ENCODE measurements around the gene UQCR11. TPM values are rescaled to one million over a fixed set of nuclear protein-coding genes. Genes with fewer than 3 reads are reported as not detected.

UQCR11 gene
- total RNA-seq, 2 experiments from 2014 or later = 86.2 to 187 TPM

DNA sequence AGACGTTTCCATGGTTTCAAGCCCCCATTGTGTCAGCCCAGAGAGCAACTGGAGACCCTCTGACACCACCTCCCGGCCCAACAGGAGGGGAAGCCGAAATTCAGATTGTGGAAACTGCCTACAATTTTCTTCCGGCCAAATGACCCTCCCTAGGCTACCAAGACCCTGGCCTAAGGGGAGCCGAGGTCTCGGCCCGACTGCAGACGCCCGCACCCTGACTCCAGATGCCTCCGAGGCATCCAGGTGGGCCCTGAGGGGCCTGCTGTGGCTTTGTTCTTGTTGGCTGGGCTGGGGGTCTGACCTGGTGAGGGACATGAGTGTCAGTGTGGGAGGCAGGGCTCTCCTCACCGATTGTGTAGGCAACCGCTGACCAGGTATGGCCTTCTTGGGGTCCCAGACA is 46.7 kb downstream of the UQCR11 start:
- intact Hi-C loops (cut with micrococcal nuclease; ENCODE audit: unreplicated experiment) = no loop called here
- Histone ChIP-seq H3K79me2 (ENCODE audit: insufficient read depth, low read depth, low read length) (no peaks in the 10 kb centered on the region), H3K9me3 (ENCODE audit: low read length) (no peaks in the 10 kb centered on the region), H2AFZ (ENCODE audit: low read length) (no peak overlapping the region), H3K4me3 (ENCODE audit: low read depth, low read length, poor library complexity, severe bottlenecking) (no peak overlapping the region), H3K4me1 (ENCODE audit: insufficient read depth, low read length, poor library complexity, severe bottlenecking) (no peaks in the 10 kb centered on the region), H3K27ac (ENCODE audit: low read depth, low read length, poor library complexity, severe bottlenecking) (no peak overlapping the region), H3K4me2 (ENCODE audit: low read length) (no peak overlapping the region), H3K36me3 (ENCODE audit: insufficient read depth, low read length) (no peaks in the 10 kb centered on the region), H3K9me2 (ENCODE audit: insufficient read depth, low read length) (no peaks in the 10 kb centered on the region), H4K20me1 (ENCODE audit: insufficient read depth, low read length) (no peaks in the 10 kb centered on the region)
- no TSS peak for BruUV-seq (replicated peaks)
- ChIA-PET CTCF (ENCODE audit: unreplicated experiment) (interaction anchor here (0.6 kb wide), 1 partner anchor 10 kb away, joined by 3 read pairs; no protein-coding TSS in a partner anchor), POLR2A (no interaction called here)
- DNase-seq (ENCODE audit: low spot score) = no peak
- TF ChIP-seq, protein P1, sequence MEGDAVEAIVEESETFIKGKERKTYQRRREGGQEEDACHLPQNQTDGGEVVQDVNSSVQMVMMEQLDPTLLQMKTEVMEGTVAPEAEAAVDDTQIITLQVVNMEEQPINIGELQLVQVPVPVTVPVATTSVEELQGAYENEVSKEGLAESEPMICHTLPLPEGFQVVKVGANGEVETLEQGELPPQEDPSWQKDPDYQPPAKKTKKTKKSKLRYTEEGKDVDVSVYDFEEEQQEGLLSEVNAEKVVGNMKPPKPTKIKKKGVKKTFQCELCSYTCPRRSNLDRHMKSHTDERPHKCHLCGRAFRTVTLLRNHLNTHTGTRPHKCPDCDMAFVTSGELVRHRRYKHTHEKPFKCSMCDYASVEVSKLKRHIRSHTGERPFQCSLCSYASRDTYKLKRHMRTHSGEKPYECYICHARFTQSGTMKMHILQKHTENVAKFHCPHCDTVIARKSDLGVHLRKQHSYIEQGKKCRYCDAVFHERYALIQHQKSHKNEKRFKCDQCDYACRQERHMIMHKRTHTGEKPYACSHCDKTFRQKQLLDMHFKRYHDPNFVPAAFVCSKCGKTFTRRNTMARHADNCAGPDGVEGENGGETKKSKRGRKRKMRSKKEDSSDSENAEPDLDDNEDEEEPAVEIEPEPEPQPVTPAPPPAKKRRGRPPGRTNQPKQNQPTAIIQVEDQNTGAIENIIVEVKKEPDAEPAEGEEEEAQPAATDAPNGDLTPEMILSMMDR (conservative IDR thresholded peaks at IDR 0.05; ENCODE audit: low read length) = no peak
- no peak for TF ChIP-seq EZH2phosphoT487 (IDR thresholded peaks at IDR 0.05; ENCODE audit: borderline replicate concordance, low read depth, low read length)

DNA sequence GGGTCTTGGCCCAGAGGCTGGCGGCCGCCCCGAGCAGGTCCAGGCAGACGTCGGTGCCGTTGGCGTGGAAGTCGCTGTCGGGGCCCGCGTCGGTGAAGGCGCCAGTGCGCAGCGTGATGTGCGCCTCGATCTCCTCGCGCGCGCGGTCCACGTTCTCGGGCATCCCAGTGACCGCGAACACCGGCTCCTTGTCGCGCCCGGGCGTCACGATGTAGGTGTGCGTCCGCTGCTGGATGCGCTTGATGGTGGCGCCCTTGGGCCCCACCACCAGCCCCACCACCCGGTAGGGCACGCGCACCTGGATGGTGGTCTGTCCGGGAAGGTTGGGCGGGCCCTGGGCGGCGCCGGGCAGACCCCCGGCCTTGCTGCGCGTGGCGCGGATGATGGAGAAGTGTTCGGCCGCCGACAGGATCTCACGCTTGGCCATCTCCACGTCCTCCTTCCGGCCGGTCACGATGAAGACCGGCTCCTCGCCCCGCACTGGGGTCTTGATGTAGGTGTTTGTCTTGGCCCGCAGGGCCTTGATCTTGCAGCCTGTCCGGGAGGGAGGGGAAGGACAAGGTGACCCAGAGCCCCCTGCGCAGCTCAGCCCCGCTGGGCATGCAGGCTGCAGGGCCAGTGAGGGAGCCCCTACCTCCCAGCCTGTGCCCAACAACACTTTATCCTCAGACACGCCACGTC is 48.7 kb downstream of the UQCR11 start:
- no peaks in the 10 kb centered on the region for H4K20me1 ChIP-seq (ENCODE audit: insufficient read depth, low read length)
- H3K79me2 ChIP-seq (ENCODE audit: insufficient read depth, low read depth, low read length) = no peaks in the 10 kb centered on the region
- H3K36me3 ChIP-seq (ENCODE audit: insufficient read depth, low read length) = no peaks in the 10 kb centered on the region
- H3K9me2 ChIP-seq (ENCODE audit: insufficient read depth, low read length) = no peaks in the 10 kb centered on the region
- TF ChIP-seq EZH2phosphoT487 (IDR thresholded peaks at IDR 0.05; ENCODE audit: borderline replicate concordance, low read depth, low read length) = no peak
- TF ChIP-seq, protein P1 (conservative IDR thresholded peaks at IDR 0.05; ENCODE audit: low read length) = no peak
- DNase-seq (ENCODE audit: low spot score) = no peak
- no peak overlapping the region for H3K4me2 ChIP-seq (ENCODE audit: low read length)
- no peak overlapping the region for H3K27ac ChIP-seq (ENCODE audit: low read depth, low read length, poor library complexity, severe bottlenecking)
- intact Hi-C loops (cut with micrococcal nuclease; ENCODE audit: unreplicated experiment) = no loop called here
- H2AFZ ChIP-seq (ENCODE audit: low read length) = no peak overlapping the region
- ChIA-PET CTCF (ENCODE audit: unreplicated experiment) (no interaction called here), POLR2A (no interaction called here)
- no peak overlapping the region for H3K4me3 ChIP-seq (ENCODE audit: low read depth, low read length, poor library complexity, severe bottlenecking)
- no peaks in the 10 kb centered on the region for H3K4me1 ChIP-seq (ENCODE audit: insufficient read depth, low read length, poor library complexity, severe bottlenecking)
- H3K9me3 ChIP-seq (ENCODE audit: low read length) = no peaks in the 10 kb centered on the region
- no TSS peak for BruUV-seq (replicated peaks)
